SJCRH30 (cell line): Measurements from ENCODE around the gene CEND1. TPM values are rescaled to one million over a fixed set of nuclear protein-coding genes. Genes with fewer than 3 reads are reported as not detected.

Experiments
- DNase-seq, 2 experiments: peaks; one replicate each; pipeline ENCODE4 v3.0.0-alpha.2; 2015 to 2020
- H3K27ac ChIP-seq: fragments of 250-450 bp; sonication (Bioruptor Pico); 2 replicates; pipeline ENCODE4 v1.5.1; 2020; ENCODE audit warnings: mild to moderate bottlenecking, moderate library complexity
- H3K27me3 ChIP-seq: fragments of 250-450 bp; sonication (Bioruptor Pico); 2 replicates; pipeline ENCODE4 v1.5.1; 2020; ENCODE audit warnings: mild to moderate bottlenecking, moderate library complexity
- H3K36me3 ChIP-seq: fragments of 250-450 bp; sonication (Bioruptor Pico); 2 replicates; pipeline ENCODE4 v1.5.1; 2020; ENCODE audit warnings: mild to moderate bottlenecking, moderate library complexity
- H3K4me1 ChIP-seq: fragments of 250-450 bp; sonication (Bioruptor Pico); 2 replicates; pipeline ENCODE4 v1.5.1; 2020; ENCODE audit warnings: mild to moderate bottlenecking, moderate library complexity
- H3K4me3 ChIP-seq: fragments of 250-450 bp; sonication (Bioruptor Pico); 2 replicates; pipeline ENCODE4 v1.5.1; 2020; ENCODE audit warnings: mild to moderate bottlenecking, moderate library complexity
- H3K9me3 ChIP-seq: fragments of 250-450 bp; sonication (Bioruptor Pico); replicated peaks from 2 replicates; pipeline ENCODE4 v1.5.1; 2020; ENCODE audit warnings: mild to moderate bottlenecking, moderate library complexity
- total RNA-seq: library from RNA; depleted of rRNA; stranded (reverse); fragments of >200 nt; shearing (Covaris generic); gene quantifications from 2 replicates; pipeline ENCODE4 v1.2.3, GENCODE V29; 2014; rRNA removed

The CEND1 gene
- 1.5 TPM in 2 replicates for total RNA-seq

DNA sequence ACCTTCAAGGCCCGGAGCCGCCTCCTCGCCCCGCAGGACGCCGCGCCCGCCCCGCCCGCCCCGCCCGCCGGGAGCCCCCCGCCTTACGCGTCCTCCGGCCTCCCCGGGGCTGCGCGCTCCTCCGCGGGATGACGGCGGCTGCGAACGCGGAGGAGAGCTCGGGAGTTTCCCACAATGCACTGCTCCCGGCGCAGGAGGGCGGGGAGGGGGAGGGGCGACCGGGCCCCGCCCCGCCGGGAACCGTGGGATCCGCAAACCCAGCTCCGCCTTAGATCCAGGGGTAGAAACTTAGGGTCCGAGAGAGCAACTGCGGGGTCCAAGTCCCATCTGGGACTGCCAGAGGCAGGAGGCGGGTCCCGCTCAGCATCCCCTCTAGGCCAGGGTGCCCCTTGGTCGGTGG lies at the start of gene CEND1:
Gene CEND1 (minus strand): TSS at position 148 of the 400 bp plus-strand sequence. CDS start 1,514 bp downstream, outside the sequence.
- Histone ChIP-seq H3K9me3 (no peaks in the 10 kb centered on the region), H3K27me3 (no peaks in the 10 kb centered on the region), H3K36me3 (no peaks in the 10 kb centered on the region), H3K4me1 (peaks cover 23% of the 10 kb centered on the region), H3K27ac (peak within 1 kb of the TSS; percentile 34), H3K4me3 (peak within 1 kb of the TSS; percentile 33)
- peak in 1 of 2 experiments; percentile 52 for DNase-seq

- peaks cover 50% of the 10 kb centered on the region for H3K36me3 ChIP-seq
- no peaks in the 10 kb centered on the region for H3K27me3 ChIP-seq
- H3K4me3 ChIP-seq = no peak overlapping the region
- no peak for DNase-seq
- H3K4me1 ChIP-seq = peaks cover 9% of the 10 kb centered on the region; the same call in 1 of the 2 replicates
- H3K9me3 ChIP-seq = no peaks in the 10 kb centered on the region
- no peak overlapping the region for H3K27ac ChIP-seq
Observed at GRCh38 chr11:839280-839623, 49.4 kb upstream of the CEND1 start.

DNA sequence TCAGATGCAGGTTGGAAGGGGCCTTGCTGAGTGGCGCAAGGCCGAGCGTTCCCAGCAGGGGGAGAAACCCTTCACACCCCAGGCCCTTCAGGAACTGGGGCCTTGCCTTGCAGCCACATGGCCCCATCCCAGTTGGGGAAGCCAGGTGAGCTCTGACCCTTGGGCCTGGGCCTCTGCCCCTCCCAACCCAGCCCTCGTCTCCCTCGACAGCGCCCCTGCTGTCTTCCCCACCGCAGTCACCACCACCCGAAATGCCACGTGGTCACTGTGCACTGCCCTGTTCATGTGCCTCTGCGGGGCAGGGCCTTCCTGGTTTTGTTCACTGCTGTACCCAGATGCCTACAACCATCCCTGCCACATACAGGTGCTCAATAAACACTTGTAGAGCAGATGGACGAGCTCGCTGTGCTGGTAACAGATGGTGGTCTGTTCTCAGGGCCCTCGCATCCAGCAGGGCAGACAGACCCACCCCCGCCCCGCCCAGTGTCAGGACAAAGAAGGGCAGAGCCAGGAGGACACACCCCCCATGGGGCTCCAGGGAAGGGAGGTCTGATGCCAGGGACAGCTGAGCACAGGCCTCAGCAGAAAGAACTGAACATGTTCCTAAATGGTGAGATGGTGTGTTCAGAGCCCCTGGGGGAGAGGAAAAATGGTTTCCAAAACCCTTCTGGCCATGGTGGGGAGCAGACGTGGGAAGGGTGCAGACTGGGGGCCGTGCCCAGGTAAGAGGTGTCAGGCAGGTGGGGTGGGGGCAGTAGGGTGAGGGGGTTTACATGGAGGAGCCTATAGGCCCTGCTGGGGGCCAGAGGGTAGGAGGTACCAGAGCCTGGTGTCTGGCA lies 48.8 kb upstream of the CEND1 start:
- peaks cover 9% of the 10 kb centered on the region; the same call in 1 of the 2 replicates for H3K4me1 ChIP-seq

GRCh38 chr11:837990-838307 lies 48.1 kb upstream of the CEND1 start:
- peaks cover 9% of the 10 kb centered on the region; the same call in 1 of the 2 replicates for H3K4me1 ChIP-seq

More for the DNA sequence above, 48.8 kb upstream of the CEND1 start:
- Histone ChIP-seq H3K27ac (no peak overlapping the region), H3K36me3 (peaks cover 50% of the 10 kb centered on the region), H3K9me3 (no peaks in the 10 kb centered on the region), H3K4me3 (no peak overlapping the region), H3K27me3 (no peaks in the 10 kb centered on the region)
- peak in 1 of 2 experiments; percentile 60 for DNase-seq

DNA sequence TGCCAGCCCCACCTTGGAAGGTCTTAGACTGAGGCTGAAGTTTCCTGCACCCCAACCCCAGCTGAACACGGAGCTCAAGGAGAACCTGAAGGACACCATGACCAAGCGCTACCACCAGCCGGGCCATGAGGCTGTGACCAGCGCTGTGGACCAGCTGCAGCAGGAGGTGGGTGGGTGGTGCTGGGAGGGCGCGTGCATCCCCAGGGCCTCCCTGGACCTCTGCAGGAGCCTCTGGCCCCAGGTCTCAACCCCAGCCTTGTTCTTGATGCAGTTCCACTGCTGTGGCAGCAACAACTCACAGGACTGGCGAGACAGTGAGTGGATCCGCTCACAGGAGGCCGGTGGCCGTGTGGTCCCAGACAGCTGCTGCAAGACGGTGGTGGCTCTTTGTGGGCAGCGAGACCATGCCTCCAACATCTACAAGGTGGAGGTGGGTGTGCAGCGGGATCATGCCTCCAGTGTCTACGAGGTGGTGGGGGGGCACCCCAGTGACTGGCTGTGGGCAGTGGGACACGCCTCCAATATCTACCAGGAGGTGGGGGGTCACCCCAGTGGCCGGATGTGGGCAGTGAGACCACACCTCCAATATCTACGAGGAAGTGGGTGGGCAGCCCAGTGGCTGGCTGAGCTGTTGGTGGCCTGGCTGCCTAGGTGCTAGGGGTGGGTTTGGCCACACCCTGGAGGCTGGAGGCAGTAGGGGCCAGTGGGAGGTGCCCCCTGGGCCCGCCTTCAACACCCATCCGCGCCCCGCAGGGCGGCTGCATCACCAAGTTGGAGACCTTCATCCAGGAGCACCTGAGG lies 47.5 kb upstream of the CEND1 start:
- Histone ChIP-seq H3K4me1 (peaks cover 10% of the 10 kb centered on the region; the same call in 1 of the 2 replicates), H3K36me3 (peaks cover 50% of the 10 kb centered on the region), H3K4me3 (no peak overlapping the region), H3K27ac (no peak overlapping the region), H3K9me3 (no peaks in the 10 kb centered on the region), H3K27me3 (no peaks in the 10 kb centered on the region)
- DNase-seq = no peak

More at GRCh38 chr11:837990-838307, 48.1 kb upstream of the CEND1 start:
- H3K9me3 ChIP-seq = no peaks in the 10 kb centered on the region
- no peaks in the 10 kb centered on the region for H3K27me3 ChIP-seq
- peaks cover 50% of the 10 kb centered on the region for H3K36me3 ChIP-seq
- no peak for DNase-seq
- H3K4me3 ChIP-seq = no peak overlapping the region
- H3K27ac ChIP-seq = no peak overlapping the region

GRCh38 chr11:836700-837099 lies 46.8 kb upstream of the CEND1 start:
- Histone ChIP-seq H3K4me1 (peaks cover 17% of the 10 kb centered on the region), H3K4me3 (no peak overlapping the region), H3K36me3 (peaks cover 50% of the 10 kb centered on the region), H3K27ac (no peak overlapping the region), H3K27me3 (no peaks in the 10 kb centered on the region), H3K9me3 (no peaks in the 10 kb centered on the region)
- no peak for DNase-seq

- Histone ChIP-seq H3K27me3 (no peaks in the 10 kb centered on the region), H3K4me1 (peaks cover 18% of the 10 kb centered on the region), H3K27ac (no peak overlapping the region), H3K9me3 (no peaks in the 10 kb centered on the region), H3K36me3 (peaks cover 50% of the 10 kb centered on the region), H3K4me3 (no peak overlapping the region)
- DNase-seq = no peak
Observed at GRCh38 chr11:836274-836673, 46.4 kb upstream of the CEND1 start.

GRCh38 chr11:834371-835316 lies 44.8 kb upstream of the CEND1 start:
- no peak for DNase-seq
- H3K27me3 ChIP-seq = no peaks in the 10 kb centered on the region
- peaks cover 35% of the 10 kb centered on the region for H3K36me3 ChIP-seq
- H3K9me3 ChIP-seq = no peaks in the 10 kb centered on the region
- no peak overlapping the region for H3K27ac ChIP-seq
- H3K4me1 ChIP-seq = peaks cover 24% of the 10 kb centered on the region
- no peak overlapping the region; the same call in 1 of the 2 replicates for H3K4me3 ChIP-seq

GRCh38 chr11:833849-834311 lies 44.0 kb upstream of the CEND1 start:
- Histone ChIP-seq H3K27me3 (no peaks in the 10 kb centered on the region), H3K9me3 (no peaks in the 10 kb centered on the region), H3K36me3 (peaks cover 27% of the 10 kb centered on the region), H3K4me3 (peak overlapping the region; percentile 86), H3K27ac (peak overlapping the region; percentile 82; the same call in 1 of the 2 replicates), H3K4me1 (peaks cover 24% of the 10 kb centered on the region)
- no peak for DNase-seq

DNA sequence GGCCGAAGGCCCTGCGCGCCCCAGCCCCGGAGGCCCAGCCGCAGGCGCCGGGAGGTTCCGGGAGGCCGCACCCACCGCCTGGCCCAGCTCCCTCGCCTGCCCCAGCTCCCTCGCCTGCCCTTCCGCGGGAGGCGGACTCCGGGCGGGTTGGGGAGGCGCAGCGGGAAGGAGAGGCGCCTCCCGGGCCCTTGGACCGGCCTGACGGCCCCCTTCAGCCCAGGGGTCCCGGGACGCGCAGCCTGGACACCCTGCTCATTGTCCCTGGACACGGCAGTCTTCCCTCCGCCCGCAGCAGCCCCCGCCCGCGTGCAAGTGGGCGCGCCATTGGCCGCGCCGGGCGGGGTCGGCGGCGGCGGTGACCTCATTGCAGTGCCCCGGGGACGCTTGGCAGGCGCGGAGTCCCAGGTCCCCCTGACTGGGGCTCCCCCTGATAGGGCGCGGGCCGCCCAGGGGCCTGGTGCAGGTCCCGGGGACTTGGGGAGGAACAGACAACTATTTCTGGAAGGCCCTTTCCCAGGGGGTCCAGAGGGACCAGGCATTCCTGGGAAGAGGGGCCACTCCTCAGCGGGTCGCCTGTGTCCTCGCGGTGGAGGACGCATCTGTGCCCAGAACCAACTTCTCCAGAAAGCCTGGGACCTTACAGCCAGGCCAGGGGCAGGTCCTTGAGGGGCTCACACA lies 43.4 kb upstream of the CEND1 start:
- Histone ChIP-seq H3K27ac (peak overlapping the region; percentile 82), H3K4me3 (peak overlapping the region; percentile 86), H3K27me3 (no peaks in the 10 kb centered on the region), H3K4me1 (peaks cover 29% of the 10 kb centered on the region), H3K36me3 (peaks cover 22% of the 10 kb centered on the region), H3K9me3 (no peaks in the 10 kb centered on the region)
- peak in 1 of 2 experiments; percentile 62 for DNase-seq

GRCh38 chr11:832529-833113 lies 42.7 kb upstream of the CEND1 start, which contains the start of gene CD151:
TSS of gene CD151 (plus strand) at chr11:832952. CDS start at chr11:836070, 3,118 bp downstream.
- Histone ChIP-seq H3K4me3 (peak within 1 kb of the TSS; percentile 86), H3K4me1 (peaks cover 35% of the 10 kb centered on the region), H3K9me3 (no peaks in the 10 kb centered on the region), H3K27ac (peak within 1 kb of the TSS; percentile 82), H3K36me3 (peaks cover 18% of the 10 kb centered on the region), H3K27me3 (no peaks in the 10 kb centered on the region)
- peak in 1 of 2 experiments; percentile 76 for DNase-seq

DNA sequence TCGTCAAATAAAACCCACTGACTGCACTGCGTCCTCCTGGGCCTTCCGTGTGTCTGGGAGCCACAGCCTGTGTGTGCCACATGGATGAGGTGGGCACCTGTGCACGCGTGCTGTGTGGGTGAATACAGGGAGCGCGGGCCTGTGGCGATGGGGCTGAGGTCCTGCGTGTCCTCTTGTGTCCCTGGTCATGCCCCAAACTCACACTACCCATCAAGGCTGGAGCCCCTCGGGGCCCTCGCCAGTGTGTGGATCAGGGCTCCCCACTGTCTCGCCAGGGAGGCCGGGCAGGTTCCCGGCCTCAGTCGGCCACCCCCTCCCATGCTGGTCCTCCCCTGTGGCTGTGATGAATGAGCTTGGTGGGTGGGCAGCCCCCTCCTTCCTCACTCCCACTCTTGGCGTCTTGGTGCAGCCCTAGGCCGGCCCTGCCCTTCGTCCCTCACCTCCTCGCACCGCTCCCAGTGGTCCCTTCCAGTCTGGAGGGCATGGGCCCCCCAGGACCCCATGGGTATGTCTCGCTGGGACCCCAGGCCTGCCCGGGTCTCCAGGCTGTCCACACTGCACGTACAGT lies 42.2 kb upstream of the CEND1 start:
- no peaks in the 10 kb centered on the region for H3K27me3 ChIP-seq
- peaks cover 38% of the 10 kb centered on the region for H3K4me1 ChIP-seq
- H3K36me3 ChIP-seq = peaks cover 12% of the 10 kb centered on the region
- H3K27ac ChIP-seq = peak overlapping the region; percentile 45
- H3K9me3 ChIP-seq = no peaks in the 10 kb centered on the region
- H3K4me3 ChIP-seq = peak overlapping the region; percentile 86
- DNase-seq = no peak
